ENCODE data around the gene SLC35D2. TPM values are rescaled to one million over a fixed set of nuclear protein-coding genes. Genes with fewer than 3 reads are reported as not detected.
A peak's percentile ranks its signal among the peaks of the same experiment; 100 is the strongest.

Gene SLC35D2
- total RNA-seq, 1 experiment from 2014 or later: 14.6 TPM

DNA sequence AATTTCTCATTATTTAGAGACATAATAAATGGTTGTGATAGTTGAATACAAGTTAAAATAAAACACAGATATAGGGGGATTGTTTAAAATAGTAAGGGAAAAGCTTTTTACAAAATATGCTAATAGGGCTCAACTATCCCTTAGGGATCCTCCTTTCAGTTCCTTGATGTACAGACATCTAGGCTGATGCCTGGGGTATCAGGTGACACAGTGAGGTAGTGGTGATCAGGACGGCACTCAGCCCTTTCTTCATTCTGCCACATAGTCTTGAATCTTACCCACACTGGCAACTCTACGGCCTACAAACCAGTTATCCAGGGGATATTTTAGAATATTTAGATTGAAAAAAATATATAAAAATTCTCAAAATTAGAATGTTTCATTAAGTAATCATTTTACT lies 12.5 kb upstream of the SLC35D2 start:
- ChIA-PET CTCF (no interaction called here), POLR2A (no interaction called here)
- Mint-ChIP-seq H3K4me3 (no peak overlapping the region), H3K9me3 (peaks cover 6% of the 10 kb centered on the region), H3K27me3 (ENCODE audit: low read depth) (no peaks in the 10 kb centered on the region), H3K27ac (peak overlapping the region; percentile 91), H3K4me1 (peaks cover 38% of the 10 kb centered on the region), H3K36me3 (peaks cover 32% of the 10 kb centered on the region)
- DNase-seq (ENCODE audit: low spot score): no peak
- ATAC-seq: peak; percentile 75
- TF ChIP-seq ELF4 (CRISPR knock-in tag; IDR thresholded peaks at IDR 0.05; ENCODE audit: low read depth) (no peak), IRF2 (CRISPR knock-in tag; IDR thresholded peaks at IDR 0.05; ENCODE audit: borderline replicate concordance, low read depth) (no peak), SP1 (CRISPR knock-in tag; conservative IDR thresholded peaks at IDR 0.05) (no peak), ZNF219 (CRISPR knock-in tag; IDR thresholded peaks at IDR 0.05; ENCODE audit: borderline replicate concordance) (no peak)
- TF ChIP-seq, protein P1, sequence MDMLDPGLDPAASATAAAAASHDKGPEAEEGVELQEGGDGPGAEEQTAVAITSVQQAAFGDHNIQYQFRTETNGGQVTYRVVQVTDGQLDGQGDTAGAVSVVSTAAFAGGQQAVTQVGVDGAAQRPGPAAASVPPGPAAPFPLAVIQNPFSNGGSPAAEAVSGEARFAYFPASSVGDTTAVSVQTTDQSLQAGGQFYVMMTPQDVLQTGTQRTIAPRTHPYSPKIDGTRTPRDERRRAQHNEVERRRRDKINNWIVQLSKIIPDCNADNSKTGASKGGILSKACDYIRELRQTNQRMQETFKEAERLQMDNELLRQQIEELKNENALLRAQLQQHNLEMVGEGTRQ (CRISPR knock-in tag; IDR thresholded peaks at IDR 0.05): peak; percentile 25; the same call in 1 of the 2 replicates
- TF ChIP-seq, protein P2, sequence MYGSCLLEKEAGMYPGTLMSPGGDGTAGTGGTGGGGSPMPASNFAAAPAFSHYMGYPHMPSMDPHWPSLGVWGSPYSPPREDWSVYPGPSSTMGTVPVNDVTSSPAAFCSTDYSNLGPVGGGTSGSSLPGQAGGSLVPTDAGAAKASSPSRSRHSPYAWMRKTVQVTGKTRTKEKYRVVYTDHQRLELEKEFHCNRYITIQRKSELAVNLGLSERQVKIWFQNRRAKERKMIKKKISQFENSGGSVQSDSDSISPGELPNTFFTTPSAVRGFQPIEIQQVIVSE (CRISPR knock-in tag; IDR thresholded peaks at IDR 0.05; ENCODE audit: borderline replicate concordance): no peak

DNA sequence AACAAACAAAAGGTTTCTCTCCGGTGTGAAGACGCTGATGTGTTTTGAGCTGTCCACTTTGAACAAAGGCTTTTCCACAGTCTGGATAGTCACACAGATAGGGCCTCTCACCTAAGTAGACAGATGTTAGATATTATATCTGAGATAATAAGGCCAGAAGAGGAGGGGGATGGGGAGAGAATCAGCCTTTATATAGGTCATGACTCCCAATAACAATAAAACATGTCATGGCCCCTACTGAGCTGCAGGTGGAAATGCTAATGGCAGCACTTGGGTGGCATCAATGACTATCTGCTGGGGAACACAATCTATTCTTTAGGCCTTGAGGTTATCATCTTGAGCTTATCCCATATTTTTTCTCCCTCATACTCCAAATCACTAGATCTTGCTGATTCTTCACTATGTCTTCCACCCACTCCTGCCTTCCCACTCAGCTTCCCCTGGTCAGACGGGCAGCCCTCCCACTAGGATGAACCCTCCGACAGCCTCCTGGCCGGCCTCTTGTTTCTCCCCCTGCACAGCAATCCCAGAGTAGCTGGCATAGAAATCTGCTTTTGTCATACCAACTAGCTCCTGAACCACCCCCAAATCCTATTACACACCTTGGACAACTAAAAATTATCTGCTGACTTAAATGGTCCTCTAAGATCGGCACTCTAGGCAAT lies 11.5 kb upstream of the SLC35D2 start:
- peak overlapping the region; percentile 29; the same call in 1 of the 2 replicates for H3K4me3 Mint-ChIP-seq
- ATAC-seq (peak; percentile 53), DNase-seq (ENCODE audit: low spot score) (no peak)
- H3K36me3 Mint-ChIP-seq: peaks cover 34% of the 10 kb centered on the region
- TF ChIP-seq, protein P3, sequence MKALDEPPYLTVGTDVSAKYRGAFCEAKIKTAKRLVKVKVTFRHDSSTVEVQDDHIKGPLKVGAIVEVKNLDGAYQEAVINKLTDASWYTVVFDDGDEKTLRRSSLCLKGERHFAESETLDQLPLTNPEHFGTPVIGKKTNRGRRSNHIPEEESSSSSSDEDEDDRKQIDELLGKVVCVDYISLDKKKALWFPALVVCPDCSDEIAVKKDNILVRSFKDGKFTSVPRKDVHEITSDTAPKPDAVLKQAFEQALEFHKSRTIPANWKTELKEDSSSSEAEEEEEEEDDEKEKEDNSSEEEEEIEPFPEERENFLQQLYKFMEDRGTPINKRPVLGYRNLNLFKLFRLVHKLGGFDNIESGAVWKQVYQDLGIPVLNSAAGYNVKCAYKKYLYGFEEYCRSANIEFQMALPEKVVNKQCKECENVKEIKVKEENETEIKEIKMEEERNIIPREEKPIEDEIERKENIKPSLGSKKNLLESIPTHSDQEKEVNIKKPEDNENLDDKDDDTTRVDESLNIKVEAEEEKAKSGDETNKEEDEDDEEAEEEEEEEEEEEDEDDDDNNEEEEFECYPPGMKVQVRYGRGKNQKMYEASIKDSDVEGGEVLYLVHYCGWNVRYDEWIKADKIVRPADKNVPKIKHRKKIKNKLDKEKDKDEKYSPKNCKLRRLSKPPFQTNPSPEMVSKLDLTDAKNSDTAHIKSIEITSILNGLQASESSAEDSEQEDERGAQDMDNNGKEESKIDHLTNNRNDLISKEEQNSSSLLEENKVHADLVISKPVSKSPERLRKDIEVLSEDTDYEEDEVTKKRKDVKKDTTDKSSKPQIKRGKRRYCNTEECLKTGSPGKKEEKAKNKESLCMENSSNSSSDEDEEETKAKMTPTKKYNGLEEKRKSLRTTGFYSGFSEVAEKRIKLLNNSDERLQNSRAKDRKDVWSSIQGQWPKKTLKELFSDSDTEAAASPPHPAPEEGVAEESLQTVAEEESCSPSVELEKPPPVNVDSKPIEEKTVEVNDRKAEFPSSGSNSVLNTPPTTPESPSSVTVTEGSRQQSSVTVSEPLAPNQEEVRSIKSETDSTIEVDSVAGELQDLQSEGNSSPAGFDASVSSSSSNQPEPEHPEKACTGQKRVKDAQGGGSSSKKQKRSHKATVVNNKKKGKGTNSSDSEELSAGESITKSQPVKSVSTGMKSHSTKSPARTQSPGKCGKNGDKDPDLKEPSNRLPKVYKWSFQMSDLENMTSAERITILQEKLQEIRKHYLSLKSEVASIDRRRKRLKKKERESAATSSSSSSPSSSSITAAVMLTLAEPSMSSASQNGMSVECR (CRISPR knock-in tag; IDR thresholded peaks at IDR 0.05; ENCODE audit: borderline replicate concordance): no peak
- no peak for TF ChIP-seq GABPB1 (CRISPR knock-in tag; IDR thresholded peaks at IDR 0.05)
- TF ChIP-seq ZNF671 (CRISPR knock-in tag; IDR thresholded peaks at IDR 0.05): no peak
- no peak for TF ChIP-seq TEAD4 (CRISPR knock-in tag; IDR thresholded peaks at IDR 0.05)
- TF ChIP-seq, protein P4, sequence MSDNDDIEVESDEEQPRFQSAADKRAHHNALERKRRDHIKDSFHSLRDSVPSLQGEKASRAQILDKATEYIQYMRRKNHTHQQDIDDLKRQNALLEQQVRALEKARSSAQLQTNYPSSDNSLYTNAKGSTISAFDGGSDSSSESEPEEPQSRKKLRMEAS (CRISPR knock-in tag; IDR thresholded peaks at IDR 0.05): no peak
- TF ChIP-seq ZNF317 (CRISPR knock-in tag; IDR thresholded peaks at IDR 0.05; ENCODE audit: borderline replicate concordance, low read depth): no peak
- TF ChIP-seq SOX15 (CRISPR knock-in tag; IDR thresholded peaks at IDR 0.05): no peak
- TF ChIP-seq OVOL2 (CRISPR knock-in tag; IDR thresholded peaks at IDR 0.05; ENCODE audit: borderline replicate concordance): no peak
- TF ChIP-seq HMGA2 (CRISPR knock-in tag; IDR thresholded peaks at IDR 0.05): no peak
- TF ChIP-seq, protein P5, sequence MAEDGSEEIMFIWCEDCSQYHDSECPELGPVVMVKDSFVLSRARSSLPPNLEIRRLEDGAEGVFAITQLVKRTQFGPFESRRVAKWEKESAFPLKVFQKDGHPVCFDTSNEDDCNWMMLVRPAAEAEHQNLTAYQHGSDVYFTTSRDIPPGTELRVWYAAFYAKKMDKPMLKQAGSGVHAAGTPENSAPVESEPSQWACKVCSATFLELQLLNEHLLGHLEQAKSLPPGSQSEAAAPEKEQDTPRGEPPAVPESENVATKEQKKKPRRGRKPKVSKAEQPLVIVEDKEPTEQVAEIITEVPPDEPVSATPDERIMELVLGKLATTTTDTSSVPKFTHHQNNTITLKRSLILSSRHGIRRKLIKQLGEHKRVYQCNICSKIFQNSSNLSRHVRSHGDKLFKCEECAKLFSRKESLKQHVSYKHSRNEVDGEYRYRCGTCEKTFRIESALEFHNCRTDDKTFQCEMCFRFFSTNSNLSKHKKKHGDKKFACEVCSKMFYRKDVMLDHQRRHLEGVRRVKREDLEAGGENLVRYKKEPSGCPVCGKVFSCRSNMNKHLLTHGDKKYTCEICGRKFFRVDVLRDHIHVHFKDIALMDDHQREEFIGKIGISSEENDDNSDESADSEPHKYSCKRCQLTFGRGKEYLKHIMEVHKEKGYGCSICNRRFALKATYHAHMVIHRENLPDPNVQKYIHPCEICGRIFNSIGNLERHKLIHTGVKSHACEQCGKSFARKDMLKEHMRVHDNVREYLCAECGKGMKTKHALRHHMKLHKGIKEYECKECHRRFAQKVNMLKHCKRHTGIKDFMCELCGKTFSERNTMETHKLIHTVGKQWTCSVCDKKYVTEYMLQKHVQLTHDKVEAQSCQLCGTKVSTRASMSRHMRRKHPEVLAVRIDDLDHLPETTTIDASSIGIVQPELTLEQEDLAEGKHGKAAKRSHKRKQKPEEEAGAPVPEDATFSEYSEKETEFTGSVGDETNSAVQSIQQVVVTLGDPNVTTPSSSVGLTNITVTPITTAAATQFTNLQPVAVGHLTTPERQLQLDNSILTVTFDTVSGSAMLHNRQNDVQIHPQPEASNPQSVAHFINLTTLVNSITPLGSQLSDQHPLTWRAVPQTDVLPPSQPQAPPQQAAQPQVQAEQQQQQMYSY (CRISPR knock-in tag; IDR thresholded peaks at IDR 0.05): no peak
- TF ChIP-seq, protein P6, sequence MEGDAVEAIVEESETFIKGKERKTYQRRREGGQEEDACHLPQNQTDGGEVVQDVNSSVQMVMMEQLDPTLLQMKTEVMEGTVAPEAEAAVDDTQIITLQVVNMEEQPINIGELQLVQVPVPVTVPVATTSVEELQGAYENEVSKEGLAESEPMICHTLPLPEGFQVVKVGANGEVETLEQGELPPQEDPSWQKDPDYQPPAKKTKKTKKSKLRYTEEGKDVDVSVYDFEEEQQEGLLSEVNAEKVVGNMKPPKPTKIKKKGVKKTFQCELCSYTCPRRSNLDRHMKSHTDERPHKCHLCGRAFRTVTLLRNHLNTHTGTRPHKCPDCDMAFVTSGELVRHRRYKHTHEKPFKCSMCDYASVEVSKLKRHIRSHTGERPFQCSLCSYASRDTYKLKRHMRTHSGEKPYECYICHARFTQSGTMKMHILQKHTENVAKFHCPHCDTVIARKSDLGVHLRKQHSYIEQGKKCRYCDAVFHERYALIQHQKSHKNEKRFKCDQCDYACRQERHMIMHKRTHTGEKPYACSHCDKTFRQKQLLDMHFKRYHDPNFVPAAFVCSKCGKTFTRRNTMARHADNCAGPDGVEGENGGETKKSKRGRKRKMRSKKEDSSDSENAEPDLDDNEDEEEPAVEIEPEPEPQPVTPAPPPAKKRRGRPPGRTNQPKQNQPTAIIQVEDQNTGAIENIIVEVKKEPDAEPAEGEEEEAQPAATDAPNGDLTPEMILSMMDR (IDR thresholded peaks at IDR 0.05): no peak
- TF ChIP-seq ZNF232 (CRISPR knock-in tag; IDR thresholded peaks at IDR 0.05): no peak
- H3K4me1 Mint-ChIP-seq: peaks cover 37% of the 10 kb centered on the region
- CTCF ChIA-PET: interaction anchor here (0.9 to 1.1 kb wide), 3 partner anchors 47 to 55 kb away, joined by 3 to 4 read pairs (median 4); partner anchors contain the start of gene HABP4
- POLR2A ChIA-PET: no interaction called here
- H3K27me3 Mint-ChIP-seq (ENCODE audit: low read depth): no peaks in the 10 kb centered on the region
- H3K27ac Mint-ChIP-seq: peak overlapping the region; percentile 63; the same call in 1 of the 2 replicates
- H3K9me3 Mint-ChIP-seq: no peaks in the 10 kb centered on the region
